HG02970 (cell line): ENCODE measurements around the gene CFAP74.

Experiments used
- ATAC-seq: cut with Tn5 transposase; IDR thresholded peaks from one replicate; pipeline ENCODE4 v1.9.1; 2021; ENCODE audit warnings: mild to moderate bottlenecking, moderate library complexity, moderate number of reproducible peaks; ENCODE audit not compliant: unreplicated experiment, low FRiP score

CFAP74 gene

GRCh38 chr1:1956101-1956500 is 47.5 kb downstream of the CFAP74 start:
- ATAC-seq: no peak

GRCh38 chr1:1955621-1956094 is 47.9 kb downstream of the CFAP74 start:
- no peak for ATAC-seq

DNA sequence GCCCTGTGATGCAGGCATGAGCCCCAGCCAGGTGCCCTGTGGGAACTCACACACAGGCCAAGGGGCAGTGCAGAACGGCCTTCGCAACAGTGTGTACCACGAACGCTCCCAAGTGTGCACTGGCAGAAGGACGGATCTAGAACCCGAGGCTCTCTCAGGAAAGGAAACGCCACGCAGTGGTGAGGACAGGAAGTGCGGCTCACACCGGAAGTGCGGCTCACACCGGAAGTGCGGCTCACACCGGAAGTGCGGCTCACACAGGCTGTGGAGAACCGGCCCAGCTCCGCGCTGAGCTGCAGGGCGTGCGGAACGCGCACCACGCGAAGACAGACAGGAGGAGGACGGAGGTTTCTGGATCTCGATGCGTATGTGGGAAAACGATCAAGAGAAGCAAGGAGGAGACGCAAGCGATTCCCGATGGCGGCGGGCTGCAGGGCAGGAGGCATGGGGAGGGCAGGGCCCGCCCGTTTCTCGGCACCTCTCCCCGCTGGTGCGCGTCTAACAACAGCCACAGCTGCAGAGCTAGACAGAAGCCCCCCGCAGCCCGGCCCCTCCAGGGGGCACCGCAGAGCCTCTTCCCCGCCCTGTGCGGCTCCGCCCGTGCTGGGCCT is 48.6 kb downstream of the CFAP74 start:
- no peak for ATAC-seq

DNA sequence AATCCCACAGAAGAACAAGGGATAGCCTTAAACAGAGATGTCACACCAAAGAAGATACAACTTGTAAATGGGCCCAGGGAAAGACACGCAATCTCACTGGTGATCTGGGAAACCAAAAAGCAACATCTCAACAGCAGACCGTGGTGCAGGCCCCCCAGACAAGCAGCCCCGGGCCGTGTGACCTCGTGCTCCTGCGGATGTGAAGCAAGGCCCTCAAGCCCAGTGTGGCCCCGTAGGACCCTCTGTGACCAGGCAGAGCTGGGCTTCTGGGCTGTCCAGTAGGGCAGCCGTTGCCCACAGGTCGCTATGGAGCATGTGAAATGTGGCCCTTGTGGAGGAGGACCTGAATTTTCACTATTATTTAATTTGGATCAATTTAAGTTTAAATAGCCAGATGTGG is 49.6 kb downstream of the CFAP74 start:
- ATAC-seq: no peak

DNA sequence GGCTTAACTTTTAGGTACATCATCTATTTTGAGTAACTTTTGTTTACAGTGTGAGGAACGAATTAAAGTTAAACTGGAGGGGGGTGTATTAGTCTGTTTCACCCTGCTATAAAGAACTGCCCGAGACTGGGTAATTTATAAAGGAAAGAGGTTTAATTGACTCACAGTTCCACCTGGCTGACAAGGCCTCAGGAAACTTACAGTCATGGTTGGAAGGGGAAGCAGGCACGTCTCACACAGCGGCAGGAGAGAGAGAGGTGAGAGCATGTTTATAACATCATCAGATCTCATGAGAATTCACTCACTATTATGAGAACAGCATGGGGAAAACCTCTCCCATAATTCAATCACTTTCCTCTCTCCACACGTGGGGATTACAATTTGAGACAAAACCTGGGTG is 52.6 kb downstream of the CFAP74 start:
- ATAC-seq: no peak

DNA sequence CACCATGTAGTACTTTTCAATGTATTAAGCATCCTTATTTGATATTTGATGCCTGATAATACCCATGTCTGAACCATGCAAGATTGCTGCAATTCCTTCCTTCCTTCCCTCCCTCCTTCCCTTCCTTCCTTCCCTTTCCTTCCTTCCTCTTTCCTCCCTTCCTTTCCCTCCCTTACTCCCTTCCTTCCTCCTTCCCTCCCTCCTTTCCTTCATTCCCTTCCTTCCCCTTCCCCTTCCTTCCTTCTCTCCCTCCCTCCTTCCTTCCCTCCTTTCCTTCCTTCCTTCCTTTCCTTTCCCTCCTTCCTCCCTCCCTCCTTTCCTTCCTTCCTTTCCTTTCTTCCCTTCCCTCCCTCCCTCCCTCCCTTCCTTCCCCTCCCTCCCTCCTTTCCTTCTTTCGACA is 54.8 kb downstream of the CFAP74 start:
- no peak for ATAC-seq

DNA sequence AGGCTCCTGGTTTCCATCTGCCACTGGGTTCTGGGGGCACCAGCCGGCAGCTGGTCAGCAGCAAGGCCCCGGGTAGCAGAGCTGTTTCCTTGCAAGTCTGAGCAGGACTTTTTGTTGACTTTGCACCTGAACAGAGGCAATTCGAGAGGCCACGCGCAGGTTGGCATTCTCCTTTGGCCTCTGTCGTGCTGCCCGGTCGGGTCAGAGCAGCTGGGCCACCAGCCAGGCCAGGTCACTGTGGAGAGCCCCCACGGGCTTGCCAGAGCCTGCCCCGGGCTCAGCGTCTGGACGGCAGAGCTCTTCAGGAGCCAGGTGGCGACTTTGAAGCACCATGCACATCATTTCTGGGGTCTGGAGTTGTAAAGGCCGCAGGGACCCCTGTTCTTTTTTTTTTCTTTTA is 56.1 kb downstream of the CFAP74 start:
- no peak for ATAC-seq

DNA sequence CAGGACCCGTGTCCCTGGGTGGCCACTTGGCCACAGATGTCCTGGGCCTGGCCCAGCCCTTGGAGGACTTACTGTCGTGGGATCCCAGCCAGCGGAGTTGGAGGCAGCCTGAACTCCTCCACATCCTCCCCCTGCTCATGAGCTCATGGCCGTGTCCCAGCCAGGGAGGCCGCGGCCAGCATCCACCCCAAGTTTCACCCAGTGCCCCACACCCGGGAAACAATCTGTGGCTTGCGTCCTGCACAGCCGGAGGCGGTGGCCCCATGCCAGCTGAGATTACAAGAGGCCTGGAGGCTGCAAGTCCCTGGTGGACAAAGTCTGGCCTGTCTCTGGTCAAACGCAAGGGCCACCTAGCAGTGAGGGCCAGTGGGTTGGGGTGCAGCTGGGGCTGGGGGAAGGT is 57.0 kb downstream of the CFAP74 start:
- ATAC-seq: no peak

GRCh38 chr1:1945782-1946393 is 57.7 kb downstream of the CFAP74 start:
- ATAC-seq: no peak

GRCh38 chr1:1943834-1944570 is 59.6 kb downstream of the CFAP74 start:
- ATAC-seq: no peak

- no peak for ATAC-seq
Measured at GRCh38 chr1:1942753-1943656, 60.6 kb downstream of the CFAP74 start.

DNA sequence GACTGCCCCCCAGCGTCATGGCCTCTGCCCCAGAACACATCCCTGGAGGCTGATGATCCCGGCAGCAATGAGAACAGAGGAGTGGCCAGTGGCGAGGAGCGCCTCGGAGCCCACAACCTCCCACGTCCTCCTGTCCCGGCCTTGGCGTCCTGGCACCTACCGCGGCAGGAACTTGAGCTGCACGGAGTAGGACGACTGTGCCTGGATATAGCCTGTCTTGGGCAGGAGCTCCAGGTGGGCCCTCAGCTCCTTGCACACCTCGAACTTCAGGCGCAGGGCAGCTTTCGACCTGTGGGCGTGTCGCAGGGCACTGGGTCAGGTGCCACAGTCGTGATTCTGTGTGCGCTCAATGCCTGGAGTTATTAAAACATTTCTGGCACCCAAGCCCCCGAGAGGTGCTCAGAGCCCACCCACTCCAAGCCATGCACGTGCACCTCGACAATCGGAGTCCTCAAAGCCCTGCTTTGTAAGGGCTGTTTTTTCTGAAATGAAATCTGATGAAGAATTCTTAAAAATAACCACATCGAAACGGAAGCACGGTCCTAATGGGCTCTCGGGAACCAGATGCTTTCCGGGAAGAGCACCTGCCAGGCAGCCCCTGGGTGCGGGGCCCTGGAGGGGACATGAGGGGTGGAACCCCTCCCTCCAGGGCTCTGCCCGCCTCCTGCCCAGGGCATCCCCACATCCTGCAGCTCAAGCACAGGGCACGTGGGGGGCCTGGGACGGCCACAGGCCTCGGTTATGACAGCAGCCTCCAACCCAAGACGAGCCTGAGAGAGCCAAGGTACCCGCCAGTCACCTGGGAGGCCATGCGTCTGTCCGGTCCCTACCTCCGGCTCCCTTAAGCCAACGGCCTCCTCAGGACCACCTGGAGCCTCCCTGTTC is 61.5 kb downstream of the CFAP74 start:
- ATAC-seq: no peak

DNA sequence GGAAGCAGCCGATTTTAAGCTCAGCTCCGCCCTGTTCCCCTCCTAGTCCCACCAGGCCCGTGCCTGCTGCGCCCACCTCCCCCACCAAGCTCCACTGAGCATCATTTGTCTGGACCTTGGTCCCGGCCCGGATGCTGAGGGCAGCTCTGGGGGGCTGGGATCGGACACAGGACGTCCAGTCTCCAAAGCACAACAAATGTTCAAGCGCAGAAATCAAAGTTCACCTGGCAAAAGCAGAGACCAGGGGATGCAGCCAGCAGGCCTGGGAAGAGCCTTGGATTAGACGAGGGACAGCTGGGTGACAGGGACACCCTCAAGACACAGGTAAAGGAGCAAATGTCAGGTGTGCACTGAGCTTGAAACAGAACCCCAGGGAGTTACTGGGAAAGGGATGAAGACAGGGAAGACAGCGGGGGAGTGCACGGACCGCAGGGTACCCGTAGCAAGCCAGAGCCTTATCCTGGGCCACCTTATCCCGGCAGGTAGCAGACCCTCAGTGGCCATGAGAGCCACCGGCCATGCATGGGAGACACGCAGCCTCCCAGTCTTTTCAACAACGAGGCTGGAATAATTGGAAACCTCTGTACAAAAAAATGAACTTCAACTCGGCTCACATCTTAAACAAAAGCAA is 62.3 kb downstream of the CFAP74 start:
- no peak for ATAC-seq

GRCh38 chr1:1940123-1940425 is 63.5 kb downstream of the CFAP74 start:
- no peak for ATAC-seq

- no peak for ATAC-seq
Measured at GRCh38 chr1:1939296-1940122, 64.1 kb downstream of the CFAP74 start.

DNA sequence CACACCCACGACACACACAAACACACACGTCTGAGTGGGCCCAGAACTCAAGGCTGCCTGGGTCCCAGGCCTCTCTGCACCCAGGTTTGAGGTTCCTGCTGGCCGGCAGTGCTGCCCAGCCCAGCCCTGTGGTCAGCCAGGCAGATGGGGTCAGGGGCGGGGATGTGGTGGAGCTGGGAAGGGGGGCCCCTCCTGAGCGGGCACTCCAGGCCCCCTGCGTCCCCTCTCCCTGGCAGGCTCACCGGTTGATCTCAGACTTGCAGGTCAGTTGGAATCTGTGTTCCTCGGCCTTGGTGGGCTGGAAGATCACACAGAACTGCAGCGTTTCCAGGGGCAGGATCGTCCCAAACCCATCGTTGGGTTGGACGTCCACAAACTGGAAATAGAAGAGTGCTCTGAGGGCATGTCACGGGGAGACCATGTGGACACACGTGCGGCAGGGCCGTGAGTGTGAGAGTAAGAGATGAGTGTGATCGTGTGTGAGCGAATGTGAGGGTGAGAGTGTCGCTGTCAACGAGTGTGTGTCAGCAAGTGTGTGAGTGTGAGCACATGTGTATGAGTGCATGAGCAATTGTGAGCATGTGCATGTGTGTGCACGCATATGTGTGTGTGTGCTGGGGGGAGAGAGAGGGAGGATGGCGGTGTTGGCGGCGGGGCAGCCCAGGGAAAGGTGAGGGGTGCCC is 64.8 kb downstream of the CFAP74 start:
- no peak for ATAC-seq

GRCh38 chr1:1938276-1938573 is 65.4 kb downstream of the CFAP74 start:
- ATAC-seq: no peak

- ATAC-seq: no peak
Measured at GRCh38 chr1:1937549-1938275, 65.9 kb downstream of the CFAP74 start.
